NOMO-1 treated with DMSO at 0.1 percent for 48 hours (cell line): ENCODE data around the gene GRM4.

Experiments used
- DNase-seq: peaks from one replicate; lab custom pipeline; 2025; ENCODE audit not compliant: unreplicated experiment; lab: John Stamatoyannopoulos, UW

The GRM4 gene

GRCh38 chr6:34065466-34066217 is 80.2 kb downstream of the GRM4 start:
- no peak for DNase-seq

- no peak for DNase-seq
Observed at GRCh38 chr6:34064675-34065074, 81.2 kb downstream of the GRM4 start.

- DNase-seq = no peak
Observed at GRCh38 chr6:34063651-34064050, 82.2 kb downstream of the GRM4 start.

GRCh38 chr6:34062815-34063214 is 83.1 kb downstream of the GRM4 start:
- no peak for DNase-seq

GRCh38 chr6:34062156-34062555 is 83.7 kb downstream of the GRM4 start:
- no peak for DNase-seq

- DNase-seq = no peak
Observed at GRCh38 chr6:34061348-34061747, 84.5 kb downstream of the GRM4 start.

GRCh38 chr6:34059914-34060313 is 86.0 kb downstream of the GRM4 start:
- DNase-seq = no peak

GRCh38 chr6:34059136-34059731 is 86.7 kb downstream of the GRM4 start:
- DNase-seq = no peak

- no peak for DNase-seq
Observed at GRCh38 chr6:34057790-34058189, 88.1 kb downstream of the GRM4 start.

- no peak for DNase-seq
Observed at GRCh38 chr6:34057191-34057590, 88.7 kb downstream of the GRM4 start.

- DNase-seq = no peak
Observed at GRCh38 chr6:34056305-34057108, 89.4 kb downstream of the GRM4 start.

DNA sequence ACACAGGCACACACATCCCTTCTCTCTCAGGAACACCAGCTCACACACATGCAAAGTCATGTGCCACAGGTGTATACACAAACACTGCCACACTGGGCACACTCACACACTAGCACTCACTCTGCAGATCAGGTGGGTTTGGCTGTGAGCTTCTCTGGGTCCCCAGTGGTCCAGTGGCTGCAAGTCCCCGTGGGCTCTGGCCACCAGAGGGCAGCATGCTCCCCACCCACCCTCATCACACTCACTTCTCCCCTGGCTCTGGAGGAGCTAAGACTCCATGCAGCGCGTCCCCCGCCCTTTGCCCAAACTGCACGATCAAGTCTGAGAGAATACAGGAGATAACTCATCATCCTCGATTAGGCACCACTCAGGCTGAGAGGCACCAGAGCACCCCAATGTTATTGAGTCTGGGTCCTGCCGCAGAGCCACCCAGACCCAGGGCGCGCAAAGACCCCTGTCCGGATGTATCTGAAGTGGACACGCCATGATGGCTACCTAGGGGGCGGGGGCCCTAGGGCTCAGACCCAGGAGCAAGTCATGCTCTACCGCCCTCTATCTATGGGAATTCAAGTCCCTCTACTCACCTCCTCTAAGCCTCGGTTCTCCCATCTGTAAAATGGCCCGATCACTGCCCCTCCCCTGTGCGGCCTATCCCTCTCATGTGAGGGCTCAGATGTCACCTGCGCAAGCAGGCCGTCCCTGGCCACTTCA is 90.5 kb downstream of the GRM4 start:
- DNase-seq = peak; percentile 40

- no peak for DNase-seq
Observed at GRCh38 chr6:34053721-34054120, 92.2 kb downstream of the GRM4 start.

- no peak for DNase-seq
Observed at GRCh38 chr6:34052918-34053608, 92.8 kb downstream of the GRM4 start.

DNA sequence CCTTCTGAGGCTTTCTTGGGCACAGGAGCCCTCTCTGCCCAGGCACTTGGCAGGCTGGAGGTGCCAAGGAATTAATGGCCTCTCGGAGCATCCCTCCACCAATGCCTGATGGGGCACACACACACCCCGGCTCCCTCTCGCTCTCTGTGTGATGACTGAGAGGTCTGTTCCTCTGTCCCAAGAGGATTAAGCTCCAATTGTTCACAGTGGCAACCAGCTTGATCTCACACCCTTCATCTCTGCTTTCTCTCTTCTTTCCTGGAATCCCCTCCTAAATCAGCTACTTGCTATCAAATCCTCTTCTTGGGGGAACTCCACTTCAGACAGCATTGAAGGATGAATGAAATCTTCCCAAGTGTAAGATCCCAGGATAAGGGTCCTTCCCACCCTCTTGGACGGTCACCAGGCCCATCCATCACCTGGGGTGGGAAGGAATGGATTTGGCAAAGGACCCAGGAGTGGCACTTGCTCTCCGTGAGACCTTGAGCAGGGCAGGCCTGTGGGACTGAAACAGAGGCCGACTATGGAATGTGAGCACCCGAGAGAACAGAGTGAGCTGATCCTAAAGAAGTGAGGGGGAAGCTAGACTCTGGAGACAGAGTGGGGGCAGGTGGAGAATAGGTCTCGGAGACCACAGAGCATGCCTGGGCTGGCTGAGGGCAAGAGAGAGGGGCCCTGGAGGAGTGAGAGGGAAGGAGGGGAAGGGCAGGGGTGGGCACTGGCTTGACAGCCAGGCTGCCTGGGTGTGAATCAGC is 93.6 kb downstream of the GRM4 start:
- no peak for DNase-seq

DNA sequence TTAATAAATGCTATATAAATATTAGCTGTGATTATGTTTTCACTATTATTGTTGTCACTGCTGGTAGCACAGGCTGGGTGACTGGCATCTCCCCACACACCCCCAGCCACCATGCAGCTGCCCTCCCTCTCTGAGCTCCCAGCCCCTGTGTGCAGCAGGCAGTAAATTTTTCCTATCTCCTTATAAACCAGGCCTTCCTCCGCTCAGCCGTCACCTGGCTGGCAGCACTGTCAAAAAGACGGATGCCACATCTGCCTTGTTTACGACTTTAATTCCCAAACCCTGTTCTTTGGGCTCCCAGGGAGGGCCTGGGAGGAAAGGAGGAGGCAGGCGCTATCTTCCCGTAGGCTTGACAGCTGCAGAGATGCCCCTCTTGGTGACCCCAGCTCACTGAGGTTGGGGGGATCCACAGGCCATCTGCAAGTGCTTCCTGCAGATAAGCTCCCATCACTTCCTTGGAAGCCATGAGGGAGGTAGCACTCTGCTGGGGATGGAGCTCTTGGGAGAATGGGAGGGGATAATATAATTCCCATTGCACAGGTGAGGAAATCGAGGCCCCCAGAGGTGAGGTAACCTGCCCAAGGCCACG is 94.5 kb downstream of the GRM4 start:
- no peak for DNase-seq

- no peak for DNase-seq
Observed at GRCh38 chr6:34050691-34051090, 95.2 kb downstream of the GRM4 start.

DNA sequence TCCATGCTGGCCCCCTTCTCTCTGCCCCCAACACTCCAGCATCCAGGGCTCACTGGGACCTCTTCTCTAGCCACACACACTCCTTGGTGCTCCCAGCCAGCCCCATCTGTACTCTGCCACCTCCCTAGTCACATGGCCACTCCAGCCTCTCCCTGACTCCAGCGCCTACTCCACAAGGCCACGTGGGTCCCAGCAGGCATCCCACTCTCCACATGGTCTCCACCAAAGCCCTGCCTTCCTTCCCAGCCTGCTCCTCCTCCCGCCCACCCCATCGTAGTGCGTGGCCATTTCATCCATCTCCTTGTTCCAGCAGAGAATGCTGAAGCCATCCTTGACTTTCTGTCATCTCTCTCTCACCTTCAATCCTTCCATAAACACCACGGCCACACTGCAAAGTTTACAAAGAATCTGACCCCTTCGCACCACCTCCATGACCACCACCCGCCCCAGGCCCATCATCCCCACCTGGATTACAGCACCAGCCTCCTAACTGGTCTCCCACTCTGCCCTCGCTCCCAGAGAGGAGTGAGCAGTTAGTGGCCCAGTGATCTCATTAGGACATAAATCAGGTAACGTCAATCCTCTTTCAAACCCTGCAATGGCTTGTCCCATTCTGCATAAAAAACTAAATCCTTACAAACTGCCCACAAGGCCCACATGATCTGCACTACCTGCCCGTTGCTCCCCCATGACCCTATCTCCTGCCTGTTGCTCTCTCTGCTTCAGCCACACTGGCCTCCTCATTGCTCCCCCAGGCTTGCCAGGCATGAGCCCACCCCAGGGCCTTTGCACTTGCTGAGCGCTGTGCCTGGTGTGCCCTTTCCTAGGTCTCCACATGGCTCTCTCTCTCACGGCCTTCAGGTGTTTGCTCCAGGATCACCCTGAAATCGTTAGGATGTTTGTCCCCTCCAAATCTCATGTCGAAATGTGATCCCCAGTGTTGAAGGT is 96.2 kb downstream of the GRM4 start:
- no peak for DNase-seq
